ENCODE results near the gene DLX5.

DLX5 gene

DNA sequence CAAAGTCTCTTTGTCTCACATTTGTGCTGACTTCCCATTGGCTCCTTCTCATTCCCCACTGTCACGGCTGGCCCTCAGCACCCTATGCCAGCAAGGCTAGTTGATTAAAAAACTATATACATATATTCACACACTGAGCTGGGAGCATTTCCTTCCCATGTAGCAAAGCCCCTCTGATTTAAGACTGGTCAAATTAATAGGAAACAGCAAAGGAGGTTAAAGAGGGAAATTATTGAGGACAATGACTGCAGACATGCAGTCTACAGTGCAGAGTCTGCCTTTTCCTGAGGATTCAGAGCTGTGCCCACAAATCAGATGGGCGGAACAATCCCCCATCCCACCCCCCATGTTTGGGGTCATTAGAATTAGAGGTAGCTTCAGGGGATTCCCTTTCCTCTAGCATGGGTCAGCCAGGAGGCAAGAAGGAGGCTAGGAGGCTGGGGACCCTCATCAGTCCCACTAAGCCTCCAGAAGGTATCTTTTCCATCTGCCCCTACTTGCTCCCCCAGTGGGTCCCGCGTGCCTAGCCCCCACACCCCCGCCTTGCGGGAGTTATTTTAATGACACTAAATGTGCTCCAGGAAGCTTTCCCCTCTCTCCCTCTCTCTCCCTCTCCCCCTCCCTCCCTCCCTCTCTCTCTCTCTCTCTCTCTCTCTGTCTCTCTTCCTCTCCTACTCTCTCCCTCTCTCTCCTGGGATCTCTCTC, 29.1 kb downstream of the DLX5 start:
- Histone ChIP-seq H3K27me3 (ENCODE audit: insufficient read depth, low read length) (peaks cover 100% of the 10 kb centered on the region), H3K4me1 (ENCODE audit: insufficient read depth, low read length) (peaks cover 47% of the 10 kb centered on the region), H3K27ac (ENCODE audit: low read depth, low read length) (no peak overlapping the region), H3K9ac (ENCODE audit: low read depth, low read length) (no peak overlapping the region), H3K4me3 (ENCODE audit: low read length) (no peak overlapping the region), H3K36me3 (ENCODE audit: insufficient read depth, low read length) (no peaks in the 10 kb centered on the region), H3K9me3 (ENCODE audit: insufficient read depth, low read depth, low read length) (no peaks in the 10 kb centered on the region)
- WGBS, result under 1% methylated on average over 5 of the region's 6 CpGs

GRCh38 chr7:96993980-96994379, 30.7 kb downstream of the DLX5 start:
- Histone ChIP-seq H3K27me3 (ENCODE audit: insufficient read depth, low read length) (peaks cover 100% of the 10 kb centered on the region), H3K4me3 (ENCODE audit: low read length) (no peak overlapping the region), H3K4me1 (ENCODE audit: insufficient read depth, low read length) (peaks cover 45% of the 10 kb centered on the region), H3K27ac (ENCODE audit: low read depth, low read length) (no peak overlapping the region), H3K9ac (ENCODE audit: low read depth, low read length) (no peak overlapping the region), H3K36me3 (ENCODE audit: insufficient read depth, low read length) (no peaks in the 10 kb centered on the region), H3K9me3 (ENCODE audit: insufficient read depth, low read depth, low read length) (no peaks in the 10 kb centered on the region)
- WGBS, result 56% methylated on average over 1 of the region's 1 CpG

GRCh38 chr7:96993094-96993865, 31.4 kb downstream of the DLX5 start:
- Histone ChIP-seq H3K27me3 (ENCODE audit: insufficient read depth, low read length) (peaks cover 100% of the 10 kb centered on the region), H3K27ac (ENCODE audit: low read depth, low read length) (no peak overlapping the region), H3K36me3 (ENCODE audit: insufficient read depth, low read length) (no peaks in the 10 kb centered on the region), H3K4me3 (ENCODE audit: low read length) (peak overlapping the region; percentile 39), H3K9ac (ENCODE audit: low read depth, low read length) (no peak overlapping the region), H3K9me3 (ENCODE audit: insufficient read depth, low read depth, low read length) (no peaks in the 10 kb centered on the region), H3K4me1 (ENCODE audit: insufficient read depth, low read length) (peaks cover 45% of the 10 kb centered on the region)
- WGBS, result 2% methylated on average over 24 of the region's 27 CpGs

GRCh38 chr7:96992192-96993005, 32.2 kb downstream of the DLX5 start:
- Histone ChIP-seq H3K9ac (ENCODE audit: low read depth, low read length) (no peak overlapping the region), H3K27me3 (ENCODE audit: insufficient read depth, low read length) (peaks cover 100% of the 10 kb centered on the region), H3K4me3 (ENCODE audit: low read length) (peak overlapping the region; percentile 39), H3K27ac (ENCODE audit: low read depth, low read length) (no peak overlapping the region), H3K4me1 (ENCODE audit: insufficient read depth, low read length) (peaks cover 52% of the 10 kb centered on the region), H3K9me3 (ENCODE audit: insufficient read depth, low read depth, low read length) (no peaks in the 10 kb centered on the region), H3K36me3 (ENCODE audit: insufficient read depth, low read length) (no peaks in the 10 kb centered on the region)
- WGBS, result 1% methylated on average over 45 of the region's 47 CpGs

GRCh38 chr7:96991546-96992191, 33.0 kb downstream of the DLX5 start:
- 0% methylated on average over 9 of the region's 13 CpGs for WGBS
- Histone ChIP-seq H3K4me1 (ENCODE audit: insufficient read depth, low read length) (peaks cover 50% of the 10 kb centered on the region), H3K27ac (ENCODE audit: low read depth, low read length) (no peak overlapping the region), H3K27me3 (ENCODE audit: insufficient read depth, low read length) (peaks cover 100% of the 10 kb centered on the region), H3K36me3 (ENCODE audit: insufficient read depth, low read length) (no peaks in the 10 kb centered on the region), H3K9me3 (ENCODE audit: insufficient read depth, low read depth, low read length) (no peaks in the 10 kb centered on the region), H3K9ac (ENCODE audit: low read depth, low read length) (no peak overlapping the region), H3K4me3 (ENCODE audit: low read length) (peak overlapping the region; percentile 39; the same call in 1 of the 2 replicates)

- H3K36me3 ChIP-seq (ENCODE audit: insufficient read depth, low read length), result no peaks in the 10 kb centered on the region
- no peak overlapping the region for H3K27ac ChIP-seq (ENCODE audit: low read depth, low read length)
- peaks cover 97% of the 10 kb centered on the region for H3K27me3 ChIP-seq (ENCODE audit: insufficient read depth, low read length)
- H3K4me3 ChIP-seq (ENCODE audit: low read length), result peak overlapping the region; percentile 22; the same call in 1 of the 2 replicates
- peaks cover 58% of the 10 kb centered on the region for H3K4me1 ChIP-seq (ENCODE audit: insufficient read depth, low read length)
- 9% methylated on average over 8 of the region's 8 CpGs for WGBS
- no peak overlapping the region for H3K9ac ChIP-seq (ENCODE audit: low read depth, low read length)
- no peaks in the 10 kb centered on the region for H3K9me3 ChIP-seq (ENCODE audit: insufficient read depth, low read depth, low read length)
Measured at GRCh38 chr7:96989859-96990317, 34.7 kb downstream of the DLX5 start.

GRCh38 chr7:96989241-96989858, 35.3 kb downstream of the DLX5 start:
- Histone ChIP-seq H3K27me3 (ENCODE audit: insufficient read depth, low read length) (peaks cover 92% of the 10 kb centered on the region), H3K9me3 (ENCODE audit: insufficient read depth, low read depth, low read length) (no peaks in the 10 kb centered on the region), H3K9ac (ENCODE audit: low read depth, low read length) (no peak overlapping the region), H3K4me1 (ENCODE audit: insufficient read depth, low read length) (peaks cover 58% of the 10 kb centered on the region), H3K4me3 (ENCODE audit: low read length) (peak overlapping the region; percentile 22; the same call in 1 of the 2 replicates), H3K27ac (ENCODE audit: low read depth, low read length) (no peak overlapping the region), H3K36me3 (ENCODE audit: insufficient read depth, low read length) (no peaks in the 10 kb centered on the region)
- under 1% methylated on average over 22 of the region's 22 CpGs for WGBS

DNA sequence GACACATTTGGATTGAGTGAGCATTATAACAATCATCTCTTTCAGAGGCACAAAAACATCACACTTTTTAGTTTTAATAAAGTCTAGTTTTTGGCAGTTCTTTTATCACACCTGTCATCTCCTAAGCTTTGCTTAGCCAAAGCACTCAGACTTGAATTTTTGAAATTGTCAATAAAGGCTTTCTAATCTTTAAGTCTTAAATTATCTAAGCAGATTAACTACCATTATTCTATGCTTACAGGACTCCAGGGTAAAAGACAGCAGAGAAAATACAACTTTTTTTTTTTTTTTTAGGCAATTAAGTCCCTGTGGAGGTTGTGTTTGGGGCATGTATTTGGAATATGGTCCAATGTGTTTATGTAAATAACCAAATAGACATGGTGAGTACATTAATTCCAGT, 36.9 kb downstream of the DLX5 start:
- Histone ChIP-seq H3K27ac (ENCODE audit: low read depth, low read length) (no peak overlapping the region), H3K27me3 (ENCODE audit: insufficient read depth, low read length) (peaks cover 78% of the 10 kb centered on the region), H3K4me1 (ENCODE audit: insufficient read depth, low read length) (peaks cover 55% of the 10 kb centered on the region), H3K9ac (ENCODE audit: low read depth, low read length) (no peak overlapping the region), H3K9me3 (ENCODE audit: insufficient read depth, low read depth, low read length) (no peaks in the 10 kb centered on the region), H3K36me3 (ENCODE audit: insufficient read depth, low read length) (no peaks in the 10 kb centered on the region), H3K4me3 (ENCODE audit: low read length) (no peak overlapping the region)

DNA sequence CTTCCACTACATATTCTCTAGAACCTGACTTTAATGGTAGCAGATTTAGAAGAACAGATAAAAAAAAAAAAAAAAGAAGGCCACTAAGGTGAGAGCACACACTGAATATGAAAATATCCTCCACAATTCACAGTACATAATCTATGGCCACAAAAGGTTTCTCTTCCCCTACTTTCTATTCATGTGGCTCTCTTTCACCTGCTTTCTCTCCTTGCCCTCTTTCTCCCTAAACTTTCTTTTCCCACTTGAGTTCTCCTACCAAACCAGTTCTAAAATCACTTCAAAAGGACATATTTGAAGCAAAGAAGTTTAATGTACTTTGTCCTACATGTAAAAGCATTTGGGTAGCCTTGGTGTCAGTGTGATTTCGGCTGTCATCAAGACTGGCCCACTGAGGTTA, 37.7 kb downstream of the DLX5 start:
- whole genome bisulfite sequencing, result 67% methylated on average over 1 of the region's 1 CpG
- Histone ChIP-seq H3K27me3 (ENCODE audit: insufficient read depth, low read length) (peaks cover 69% of the 10 kb centered on the region), H3K9ac (ENCODE audit: low read depth, low read length) (no peak overlapping the region), H3K4me1 (ENCODE audit: insufficient read depth, low read length) (peaks cover 46% of the 10 kb centered on the region), H3K27ac (ENCODE audit: low read depth, low read length) (no peak overlapping the region), H3K4me3 (ENCODE audit: low read length) (no peak overlapping the region), H3K9me3 (ENCODE audit: insufficient read depth, low read depth, low read length) (no peaks in the 10 kb centered on the region), H3K36me3 (ENCODE audit: insufficient read depth, low read length) (no peaks in the 10 kb centered on the region)

- Histone ChIP-seq H3K4me3 (ENCODE audit: low read length) (no peak overlapping the region), H3K27ac (ENCODE audit: low read depth, low read length) (no peak overlapping the region), H3K36me3 (ENCODE audit: insufficient read depth, low read length) (no peaks in the 10 kb centered on the region), H3K9me3 (ENCODE audit: insufficient read depth, low read depth, low read length) (no peaks in the 10 kb centered on the region), H3K27me3 (ENCODE audit: insufficient read depth, low read length) (peaks cover 60% of the 10 kb centered on the region), H3K4me1 (ENCODE audit: insufficient read depth, low read length) (peaks cover 39% of the 10 kb centered on the region), H3K9ac (ENCODE audit: low read depth, low read length) (no peak overlapping the region)
- no CpG with 5 or more reads among the region's 1 CpG for WGBS
Measured at GRCh38 chr7:96985992-96986391, 38.6 kb downstream of the DLX5 start.

Measured in HUES64 (cell line).